ENCODE results near the gene ABHD4.

- TF ChIP-seq CTCF (IDR thresholded peaks at IDR 0.05) (no peak), POLR2A (IDR thresholded peaks at IDR 0.05) (no peak), POLR2AphosphoS5 (IDR thresholded peaks at IDR 0.05) (no peak)
These were observed 4.5 kb upstream of the ABHD4 start for GRCh38 chr14:22593601-22594000.

All from prostate gland (tissue), 2 donors.